ENCODE measurements around the gene MYO1D.
"Not testable (repeated sequence)": the region's sequence is repeated elsewhere in the genome, so short reads cannot be mapped to it uniquely, and the experiment has no call there.

The MYO1D gene

DNA sequence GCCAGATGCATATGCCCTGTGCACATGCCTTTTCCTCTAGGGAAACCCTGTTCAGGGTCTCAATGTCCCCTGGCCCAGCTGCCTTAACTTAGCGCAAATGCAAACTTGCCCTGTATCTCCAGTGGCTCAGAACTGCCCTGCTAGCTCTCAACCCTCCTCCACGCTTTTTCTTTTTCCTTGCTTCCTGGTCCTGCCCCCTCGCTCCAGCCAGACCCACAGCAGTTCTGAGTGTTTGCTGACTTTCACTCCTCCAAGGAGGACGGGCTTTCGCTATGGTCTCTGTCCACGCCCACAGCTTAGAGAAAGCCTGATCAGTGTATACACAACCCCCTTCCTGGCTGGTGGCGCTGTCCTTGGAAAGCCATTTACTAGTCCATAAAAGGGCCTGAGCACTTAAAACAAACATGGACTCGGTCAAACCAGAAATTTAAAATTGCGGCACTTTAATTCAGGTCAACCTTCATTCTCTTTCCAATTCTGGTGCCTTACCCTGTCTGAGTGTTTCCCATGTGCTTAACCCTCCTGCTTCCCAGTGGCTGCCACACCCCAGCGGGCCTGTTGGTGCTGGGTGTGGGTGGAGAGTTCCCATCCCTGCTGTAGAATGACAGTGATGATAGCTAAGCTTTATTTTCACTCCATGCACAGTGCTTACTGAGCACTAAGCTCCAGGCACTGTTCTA is 35.4 kb upstream of the MYO1D start:
- H3K27me3 ChIP-seq (ENCODE audit: insufficient read depth, low read length) = no peaks in the 10 kb centered on the region
- no peaks in the 10 kb centered on the region for H3K36me3 ChIP-seq (ENCODE audit: insufficient read depth, low read depth, low read length)
- H3K4me3 ChIP-seq (ENCODE audit: low read length) = no peak overlapping the region
- peaks cover under 1% of the 10 kb centered on the region; the same call in 1 of the 2 replicates for H3K4me1 ChIP-seq (ENCODE audit: insufficient read depth, low read length)
- no peak overlapping the region for H3K27ac ChIP-seq (ENCODE audit: low read length)
- H3K9ac ChIP-seq (ENCODE audit: low read depth, low read length) = no peak overlapping the region
- H3K9me3 ChIP-seq (ENCODE audit: insufficient read depth, low read depth, low read length) = no peaks in the 10 kb centered on the region

- H3K36me3 ChIP-seq (ENCODE audit: insufficient read depth, low read depth, low read length) = no peaks in the 10 kb centered on the region
- H3K9me3 ChIP-seq (ENCODE audit: insufficient read depth, low read depth, low read length) = no peaks in the 10 kb centered on the region
- no peak overlapping the region for H3K4me3 ChIP-seq (ENCODE audit: low read length)
- no peaks in the 10 kb centered on the region for H3K4me1 ChIP-seq (ENCODE audit: insufficient read depth, low read length)
- H3K27ac ChIP-seq (ENCODE audit: low read length) = no peak overlapping the region
- no peak overlapping the region for H3K9ac ChIP-seq (ENCODE audit: low read depth, low read length)
- H3K27me3 ChIP-seq (ENCODE audit: insufficient read depth, low read length) = no peaks in the 10 kb centered on the region
Measured at GRCh38 chr17:32910769-32911168, 33.8 kb upstream of the MYO1D start.

GRCh38 chr17:32909787-32910369 is 33.0 kb upstream of the MYO1D start:
- H3K4me1 ChIP-seq (ENCODE audit: insufficient read depth, low read length) = no peaks in the 10 kb centered on the region
- H3K9me3 ChIP-seq (ENCODE audit: insufficient read depth, low read depth, low read length) = no peaks in the 10 kb centered on the region
- H3K27me3 ChIP-seq (ENCODE audit: insufficient read depth, low read length) = no peaks in the 10 kb centered on the region
- H3K4me3 ChIP-seq (ENCODE audit: low read length) = no peak overlapping the region
- no peak overlapping the region for H3K9ac ChIP-seq (ENCODE audit: low read depth, low read length)
- H3K27ac ChIP-seq (ENCODE audit: low read length) = no peak overlapping the region
- H3K36me3 ChIP-seq (ENCODE audit: insufficient read depth, low read depth, low read length) = no peaks in the 10 kb centered on the region

- no peak overlapping the region for H3K27ac ChIP-seq (ENCODE audit: low read length)
- no peaks in the 10 kb centered on the region for H3K4me1 ChIP-seq (ENCODE audit: insufficient read depth, low read length)
- H3K27me3 ChIP-seq (ENCODE audit: insufficient read depth, low read length) = no peaks in the 10 kb centered on the region
- H3K9ac ChIP-seq (ENCODE audit: low read depth, low read length) = no peak overlapping the region
- H3K36me3 ChIP-seq (ENCODE audit: insufficient read depth, low read depth, low read length) = no peaks in the 10 kb centered on the region
- H3K4me3 ChIP-seq (ENCODE audit: low read length) = no peak overlapping the region
- no peaks in the 10 kb centered on the region for H3K9me3 ChIP-seq (ENCODE audit: insufficient read depth, low read depth, low read length)
Measured at GRCh38 chr17:32907583-32907982, 30.7 kb upstream of the MYO1D start.

DNA sequence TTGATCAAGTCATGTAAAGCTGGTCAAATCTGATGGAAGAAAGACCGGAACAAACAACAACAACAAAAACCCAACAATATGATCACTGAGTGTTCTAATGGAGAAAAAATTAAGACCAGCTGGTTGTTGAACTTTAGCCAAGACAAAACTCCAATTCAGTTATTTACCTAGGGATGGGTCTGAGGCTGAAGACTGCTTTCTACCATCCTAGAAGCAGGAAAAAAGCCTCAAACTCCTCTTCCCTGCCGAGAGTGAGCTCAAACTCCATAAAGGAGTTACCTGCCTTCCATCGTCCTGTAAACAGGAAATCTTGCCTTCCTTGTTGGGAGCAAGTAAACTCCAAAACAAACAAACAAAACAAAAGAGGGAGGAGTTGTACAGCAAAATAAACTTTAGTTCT is 28.0 kb upstream of the MYO1D start:
- H3K4me3 ChIP-seq (ENCODE audit: low read length) = no peak overlapping the region
- no peaks in the 10 kb centered on the region for H3K4me1 ChIP-seq (ENCODE audit: insufficient read depth, low read length)
- no peak overlapping the region for H3K9ac ChIP-seq (ENCODE audit: low read depth, low read length)
- H3K27ac ChIP-seq (ENCODE audit: low read length) = no peak overlapping the region
- H3K36me3 ChIP-seq (ENCODE audit: insufficient read depth, low read depth, low read length) = no peaks in the 10 kb centered on the region
- no peaks in the 10 kb centered on the region for H3K27me3 ChIP-seq (ENCODE audit: insufficient read depth, low read length)
- peaks cover 13% of the 10 kb centered on the region; the same call in 1 of the 2 replicates for H3K9me3 ChIP-seq (ENCODE audit: insufficient read depth, low read depth, low read length)

GRCh38 chr17:32903774-32904673 is 27.1 kb upstream of the MYO1D start:
- Histone ChIP-seq H3K4me3 (ENCODE audit: low read length) (no peak overlapping the region), H3K27me3 (ENCODE audit: insufficient read depth, low read length) (no peaks in the 10 kb centered on the region), H3K27ac (ENCODE audit: low read length) (no peak overlapping the region), H3K9me3 (ENCODE audit: insufficient read depth, low read depth, low read length) (peaks cover 13% of the 10 kb centered on the region; the same call in 1 of the 2 replicates), H3K36me3 (ENCODE audit: insufficient read depth, low read depth, low read length) (no peaks in the 10 kb centered on the region), H3K4me1 (ENCODE audit: insufficient read depth, low read length) (no peaks in the 10 kb centered on the region), H3K9ac (ENCODE audit: low read depth, low read length) (no peak overlapping the region)

- H3K4me3 ChIP-seq (ENCODE audit: low read length) = no peak overlapping the region
- no peaks in the 10 kb centered on the region for H3K36me3 ChIP-seq (ENCODE audit: insufficient read depth, low read depth, low read length)
- H3K9me3 ChIP-seq (ENCODE audit: insufficient read depth, low read depth, low read length) = peaks cover 13% of the 10 kb centered on the region; the same call in 1 of the 2 replicates
- H3K4me1 ChIP-seq (ENCODE audit: insufficient read depth, low read length) = no peaks in the 10 kb centered on the region
- H3K27me3 ChIP-seq (ENCODE audit: insufficient read depth, low read length) = no peaks in the 10 kb centered on the region
- no peak overlapping the region for H3K27ac ChIP-seq (ENCODE audit: low read length)
- H3K9ac ChIP-seq (ENCODE audit: low read depth, low read length) = no peak overlapping the region
Measured at GRCh38 chr17:32901743-32902142, 24.8 kb upstream of the MYO1D start.

- peaks cover 13% of the 10 kb centered on the region; the same call in 1 of the 2 replicates for H3K9me3 ChIP-seq (ENCODE audit: insufficient read depth, low read depth, low read length)
- H3K27ac ChIP-seq (ENCODE audit: low read length) = no peak overlapping the region
Measured at GRCh38 chr17:32899236-32900013, 22.5 kb upstream of the MYO1D start.

DNA sequence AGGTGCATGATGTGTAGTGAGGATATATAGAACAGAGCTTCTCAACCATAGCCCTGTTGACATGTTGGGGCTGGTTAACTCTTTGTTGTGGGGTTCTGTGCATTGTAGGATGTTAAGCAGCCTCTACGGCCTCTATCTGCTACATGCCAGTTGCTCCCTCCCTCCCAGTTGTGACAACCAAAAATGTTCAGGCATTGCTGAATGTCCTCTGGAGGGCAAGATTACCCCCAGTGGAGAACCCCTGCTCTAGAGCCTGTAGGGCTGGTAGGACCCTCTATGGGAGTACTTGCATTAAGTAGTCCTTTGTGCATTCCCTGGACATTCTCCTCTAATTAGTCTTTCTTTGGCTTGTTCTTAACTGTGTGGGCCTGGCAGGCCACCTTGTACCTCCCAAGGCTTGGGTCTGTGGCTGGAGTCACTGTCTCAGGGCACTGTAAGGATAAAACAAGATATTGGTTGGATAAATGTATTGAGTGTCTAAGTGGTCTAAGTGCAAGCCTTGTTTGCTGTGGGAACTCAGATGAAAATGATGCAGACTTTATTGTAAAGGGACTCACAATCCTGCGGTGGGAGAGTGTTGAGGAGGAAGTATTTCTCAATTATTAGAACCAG is 19.8 kb upstream of the MYO1D start:
- Histone ChIP-seq H3K9me3 (ENCODE audit: insufficient read depth, low read depth, low read length) (peaks cover 8% of the 10 kb centered on the region; the same call in 1 of the 2 replicates), H3K4me3 (ENCODE audit: low read length) (no peak overlapping the region), H3K36me3 (ENCODE audit: insufficient read depth, low read depth, low read length) (no peaks in the 10 kb centered on the region), H3K27me3 (ENCODE audit: insufficient read depth, low read length) (no peaks in the 10 kb centered on the region), H3K4me1 (ENCODE audit: insufficient read depth, low read length) (no peaks in the 10 kb centered on the region), H3K27ac (ENCODE audit: low read length) (no peak overlapping the region), H3K9ac (ENCODE audit: low read depth, low read length) (no peak overlapping the region)

More at GRCh38 chr17:32899236-32900013, 22.5 kb upstream of the MYO1D start:
- Histone ChIP-seq H3K4me3 (ENCODE audit: low read length) (no peak overlapping the region), H3K9ac (ENCODE audit: low read depth, low read length) (no peak overlapping the region), H3K36me3 (ENCODE audit: insufficient read depth, low read depth, low read length) (no peaks in the 10 kb centered on the region), H3K27me3 (ENCODE audit: insufficient read depth, low read length) (no peaks in the 10 kb centered on the region), H3K4me1 (ENCODE audit: insufficient read depth, low read length) (no peaks in the 10 kb centered on the region)

- Histone ChIP-seq H3K4me3 (ENCODE audit: low read length) (no peak overlapping the region), H3K27me3 (ENCODE audit: insufficient read depth, low read length) (no peaks in the 10 kb centered on the region), H3K36me3 (ENCODE audit: insufficient read depth, low read depth, low read length) (no peaks in the 10 kb centered on the region), H3K4me1 (ENCODE audit: insufficient read depth, low read length) (no peaks in the 10 kb centered on the region), H3K9me3 (ENCODE audit: insufficient read depth, low read depth, low read length) (no peaks in the 10 kb centered on the region), H3K27ac (ENCODE audit: low read length) (no peak overlapping the region), H3K9ac (ENCODE audit: low read depth, low read length) (no peak overlapping the region)
Measured at GRCh38 chr17:32894245-32894644, 17.3 kb upstream of the MYO1D start.

DNA sequence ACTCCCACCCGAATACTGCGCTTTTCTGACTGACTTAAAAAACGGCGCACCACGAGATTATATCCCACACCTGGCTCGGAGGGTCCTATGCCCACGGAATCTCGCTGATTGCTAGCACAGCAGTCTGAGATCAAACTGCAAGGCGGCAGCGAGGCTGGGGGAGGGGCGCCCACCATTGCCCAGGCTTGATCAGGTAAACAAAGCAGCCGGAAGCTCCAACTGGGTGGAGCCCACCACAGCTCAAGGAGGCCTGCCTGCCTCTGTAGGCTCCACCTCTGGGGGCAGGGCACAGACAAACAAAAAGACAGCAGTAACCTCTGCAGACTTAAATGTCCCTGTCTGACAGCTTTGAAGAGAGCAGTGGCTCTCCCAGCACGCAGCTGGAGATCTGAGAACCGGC is 10.5 kb upstream of the MYO1D start:
- H3K27ac ChIP-seq (ENCODE audit: low read length); H3K9ac ChIP-seq (ENCODE audit: low read depth, low read length): not testable (repeated sequence)

More for the DNA sequence above, 10.5 kb upstream of the MYO1D start:
- H3K9me3 ChIP-seq (ENCODE audit: insufficient read depth, low read depth, low read length); H3K27me3 ChIP-seq (ENCODE audit: insufficient read depth, low read length); H3K4me1 ChIP-seq (ENCODE audit: insufficient read depth, low read length); H3K36me3 ChIP-seq (ENCODE audit: insufficient read depth, low read depth, low read length); H3K4me3 ChIP-seq (ENCODE audit: low read length): not testable (repeated sequence)

All from iPS-20b (cell line).